Cardiac fibroblast (primary cell): ENCODE measurements around the gene IL22RA1.
A peak's percentile ranks its signal among the peaks of the same experiment; 100 is the strongest.

ENCODE experiments used
- DNase-seq, 2 donors: peaks; one replicate each; pipeline versions ENCODE4 v3.0.0 to v3.0.0-alpha.2; 2010; ENCODE audit warnings: low read depth in 2 of 2
- H3K4me3 ChIP-seq, 2 donors: replicated peaks in 1 of 2; 1 replicate in 1 of 2; 2 replicates in 1 of 2; pipeline ENCODE4 v1.5.1; 2011; ENCODE audit warnings: low read depth in 2 of 2, low read length in 2 of 2, mild to moderate bottlenecking in 2 of 2, moderate library complexity in 1 of 2
- TF ChIP-seq, protein P1 (sequence below): IDR thresholded peaks from one replicate; pipeline ENCODE4 v1.5.1; 2011; ENCODE audit warnings: low read depth, mild to moderate bottlenecking, low read length, inconsistent platforms

Gene IL22RA1

DNA sequence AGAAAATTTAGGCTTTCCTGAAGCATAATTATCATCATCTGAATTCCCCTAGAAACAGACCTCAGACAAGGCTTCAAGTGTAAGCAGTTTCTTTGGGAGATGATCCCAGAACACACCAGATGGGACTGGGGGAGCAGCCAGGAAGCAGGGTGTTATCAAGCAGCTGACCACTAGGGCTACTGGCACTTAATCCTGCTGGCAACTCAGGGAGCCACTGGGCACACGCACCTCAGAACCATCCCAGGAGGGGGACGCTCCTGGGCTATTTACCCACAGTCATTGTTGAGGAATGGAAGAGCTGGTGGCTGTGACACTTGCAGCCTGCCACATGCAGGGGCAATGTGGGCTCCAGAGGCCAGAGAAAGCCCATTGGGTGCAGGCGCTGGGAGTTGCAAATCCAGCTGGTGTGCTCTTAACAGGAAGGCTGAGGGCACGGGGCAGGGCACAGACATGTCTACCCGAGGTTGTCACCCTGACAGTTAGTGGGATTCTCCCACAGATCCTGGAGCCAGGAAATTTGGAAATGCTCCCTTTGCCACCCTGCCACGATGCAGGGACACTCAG lies 15.1 kb upstream of the IL22RA1 start:
- H3K4me3 ChIP-seq = no peak overlapping the region
- TF ChIP-seq, protein P1, sequence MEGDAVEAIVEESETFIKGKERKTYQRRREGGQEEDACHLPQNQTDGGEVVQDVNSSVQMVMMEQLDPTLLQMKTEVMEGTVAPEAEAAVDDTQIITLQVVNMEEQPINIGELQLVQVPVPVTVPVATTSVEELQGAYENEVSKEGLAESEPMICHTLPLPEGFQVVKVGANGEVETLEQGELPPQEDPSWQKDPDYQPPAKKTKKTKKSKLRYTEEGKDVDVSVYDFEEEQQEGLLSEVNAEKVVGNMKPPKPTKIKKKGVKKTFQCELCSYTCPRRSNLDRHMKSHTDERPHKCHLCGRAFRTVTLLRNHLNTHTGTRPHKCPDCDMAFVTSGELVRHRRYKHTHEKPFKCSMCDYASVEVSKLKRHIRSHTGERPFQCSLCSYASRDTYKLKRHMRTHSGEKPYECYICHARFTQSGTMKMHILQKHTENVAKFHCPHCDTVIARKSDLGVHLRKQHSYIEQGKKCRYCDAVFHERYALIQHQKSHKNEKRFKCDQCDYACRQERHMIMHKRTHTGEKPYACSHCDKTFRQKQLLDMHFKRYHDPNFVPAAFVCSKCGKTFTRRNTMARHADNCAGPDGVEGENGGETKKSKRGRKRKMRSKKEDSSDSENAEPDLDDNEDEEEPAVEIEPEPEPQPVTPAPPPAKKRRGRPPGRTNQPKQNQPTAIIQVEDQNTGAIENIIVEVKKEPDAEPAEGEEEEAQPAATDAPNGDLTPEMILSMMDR = peak; percentile 17
- DNase-seq = peak in 1 of 2 donors; percentile 21

DNA sequence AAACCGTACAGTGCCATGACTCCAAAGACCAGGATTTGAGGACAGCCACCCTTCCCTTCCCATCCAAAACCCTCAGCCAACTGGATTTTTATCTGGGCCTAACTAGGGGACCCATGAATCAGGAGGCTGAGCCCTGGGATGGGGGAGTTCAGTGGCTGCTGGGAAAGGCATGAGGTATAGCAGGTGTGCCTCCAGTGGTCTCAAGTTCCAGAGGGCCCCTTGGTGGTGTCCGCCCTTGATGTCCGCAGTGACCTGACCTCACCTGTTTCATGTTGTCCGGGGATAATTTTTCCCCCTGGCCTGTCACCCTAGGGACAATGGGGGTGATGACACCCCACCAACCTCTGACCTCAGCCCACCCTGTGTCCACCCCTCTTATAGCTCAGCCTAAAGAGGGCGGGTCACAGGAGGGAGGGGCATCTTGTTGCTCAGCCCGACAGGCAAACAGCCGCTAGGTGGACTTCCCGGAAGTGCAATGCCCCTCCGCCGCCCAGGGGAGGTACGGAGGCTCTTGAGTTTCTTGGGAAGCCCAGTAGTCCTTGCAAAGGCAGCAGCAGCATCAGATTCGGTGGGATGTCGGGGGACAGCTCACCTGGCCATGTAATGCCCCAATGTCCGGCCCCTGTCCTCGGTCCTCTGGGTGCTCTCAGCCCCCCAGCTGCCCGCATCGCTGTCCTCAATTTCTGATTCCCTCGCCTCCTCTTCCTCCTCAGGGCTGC lies 13.8 kb upstream of the IL22RA1 start:
- TF ChIP-seq, protein P1 = no peak
- no peak for DNase-seq
- no peak overlapping the region for H3K4me3 ChIP-seq

GRCh38 chr1:24155011-24155782 lies 12.3 kb upstream of the IL22RA1 start:
- DNase-seq = no peak
- TF ChIP-seq, protein P1 = no peak
- no peak overlapping the region for H3K4me3 ChIP-seq

- no peak for DNase-seq
- TF ChIP-seq, protein P1 = no peak
- no peak overlapping the region for H3K4me3 ChIP-seq
These were observed 11.3 kb upstream of the IL22RA1 start for GRCh38 chr1:24154215-24154614.

GRCh38 chr1:24152631-24153494 lies 9.9 kb upstream of the IL22RA1 start:
- no peak for DNase-seq
- TF ChIP-seq, protein P1 = no peak
- H3K4me3 ChIP-seq = no peak overlapping the region

GRCh38 chr1:24151175-24151533 lies 8.2 kb upstream of the IL22RA1 start:
- no peak for DNase-seq
- TF ChIP-seq, protein P1 = no peak
- H3K4me3 ChIP-seq = no peak overlapping the region
